Measurements from ENCODE around the gene NR4A3.
A peak's percentile ranks its signal among the peaks of the same experiment; 100 is the strongest.

The NR4A3 gene

DNA sequence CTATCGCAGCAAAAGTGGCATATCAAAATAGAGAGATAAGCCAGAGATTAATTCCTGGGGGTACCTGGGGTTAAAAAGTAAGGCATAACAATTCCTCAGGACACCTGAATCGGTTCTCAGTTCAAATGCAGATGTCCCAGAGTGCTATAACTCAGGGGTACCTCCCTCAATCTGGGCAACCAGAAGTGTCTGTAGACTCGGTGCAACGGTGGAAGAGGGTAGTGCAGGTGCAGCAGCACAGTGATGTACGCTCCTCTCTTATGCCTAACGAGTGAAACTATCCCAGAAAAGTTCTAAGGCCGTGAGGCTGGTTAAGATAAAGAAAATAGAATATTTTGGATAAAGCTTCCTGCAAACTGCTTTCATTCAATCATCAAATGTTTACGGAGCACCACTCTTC lies 7.9 kb upstream of the NR4A3 start:
- WGBS, 2 experiments = 81 to 83% methylated on average over 7 to 8 of the region's 8 CpGs

GRCh38 chr9:99814359-99814758 lies 7.3 kb upstream of the NR4A3 start:
- H3K27me3 ChIP-seq (ENCODE audit: control insufficient read depth, insufficient read depth, low read length, poor library complexity, severe bottlenecking) = no peaks in the 10 kb centered on the region
- H3K9me3 ChIP-seq (ENCODE audit: control insufficient read depth, low read length) = no peaks in the 10 kb centered on the region
- no peak overlapping the region for H3K4me3 ChIP-seq (ENCODE audit: insufficient read depth, low read depth, low read length)
- H3K27ac ChIP-seq (ENCODE audit: insufficient read depth, low read depth, low read length, poor library complexity, severe bottlenecking) = no peak overlapping the region
- H3K36me3 ChIP-seq (ENCODE audit: control insufficient read depth, insufficient read depth, low read length) = no peaks in the 10 kb centered on the region
- 92 to 100% methylated on average over 2 of the region's 2 CpGs for WGBS, 2 experiments
- H3K4me1 ChIP-seq (ENCODE audit: control insufficient read depth, insufficient read depth, low read length) = peaks cover 9% of the 10 kb centered on the region

More for the DNA sequence above, 7.9 kb upstream of the NR4A3 start:
- Histone ChIP-seq H3K4me1 (ENCODE audit: control insufficient read depth, insufficient read depth, low read length) (peaks cover 7% of the 10 kb centered on the region), H3K4me3 (ENCODE audit: insufficient read depth, low read depth, low read length) (no peak overlapping the region), H3K27ac (ENCODE audit: insufficient read depth, low read depth, low read length, poor library complexity, severe bottlenecking) (no peak overlapping the region), H3K36me3 (ENCODE audit: control insufficient read depth, insufficient read depth, low read length) (no peaks in the 10 kb centered on the region), H3K9me3 (ENCODE audit: control insufficient read depth, low read length) (no peaks in the 10 kb centered on the region), H3K27me3 (ENCODE audit: control insufficient read depth, insufficient read depth, low read length, poor library complexity, severe bottlenecking) (no peaks in the 10 kb centered on the region)

- no peak overlapping the region for H3K4me3 ChIP-seq (ENCODE audit: insufficient read depth, low read depth, low read length)
- H3K27me3 ChIP-seq (ENCODE audit: control insufficient read depth, insufficient read depth, low read length, poor library complexity, severe bottlenecking) = peaks cover 13% of the 10 kb centered on the region
- WGBS, 2 experiments = 81 to 96% methylated on average over 2 to 3 of the region's 3 CpGs
- no peaks in the 10 kb centered on the region for H3K36me3 ChIP-seq (ENCODE audit: control insufficient read depth, insufficient read depth, low read length)
- peaks cover 9% of the 10 kb centered on the region for H3K4me1 ChIP-seq (ENCODE audit: control insufficient read depth, insufficient read depth, low read length)
- no peaks in the 10 kb centered on the region for H3K9me3 ChIP-seq (ENCODE audit: control insufficient read depth, low read length)
- no peak overlapping the region for H3K27ac ChIP-seq (ENCODE audit: insufficient read depth, low read depth, low read length, poor library complexity, severe bottlenecking)
Observed at GRCh38 chr9:99816392-99816791, 5.3 kb upstream of the NR4A3 start.

GRCh38 chr9:99818500-99818899 lies 3.2 kb upstream of the NR4A3 start:
- H3K36me3 ChIP-seq (ENCODE audit: control insufficient read depth, insufficient read depth, low read length) = no peaks in the 10 kb centered on the region
- H3K27ac ChIP-seq (ENCODE audit: insufficient read depth, low read depth, low read length, poor library complexity, severe bottlenecking) = peak overlapping the region; percentile 96
- peaks cover 9% of the 10 kb centered on the region for H3K4me1 ChIP-seq (ENCODE audit: control insufficient read depth, insufficient read depth, low read length)
- peak overlapping the region; percentile 74 for H3K4me3 ChIP-seq (ENCODE audit: insufficient read depth, low read depth, low read length)
- 10 to 12% methylated on average over 4 of the region's 4 CpGs for WGBS, 2 experiments
- no peaks in the 10 kb centered on the region for H3K9me3 ChIP-seq (ENCODE audit: control insufficient read depth, low read length)
- H3K27me3 ChIP-seq (ENCODE audit: control insufficient read depth, insufficient read depth, low read length, poor library complexity, severe bottlenecking) = peaks cover 32% of the 10 kb centered on the region

- 0% methylated on average over 54 of the region's 54 CpGs for WGBS, 2 experiments
- H3K27me3 ChIP-seq (ENCODE audit: control insufficient read depth, insufficient read depth, low read length, poor library complexity, severe bottlenecking) = peaks cover 40% of the 10 kb centered on the region
- no peaks in the 10 kb centered on the region for H3K36me3 ChIP-seq (ENCODE audit: control insufficient read depth, insufficient read depth, low read length)
- H3K4me1 ChIP-seq (ENCODE audit: control insufficient read depth, insufficient read depth, low read length) = peaks cover 9% of the 10 kb centered on the region
- H3K9me3 ChIP-seq (ENCODE audit: control insufficient read depth, low read length) = no peaks in the 10 kb centered on the region
- H3K4me3 ChIP-seq (ENCODE audit: insufficient read depth, low read depth, low read length) = peak overlapping the region; percentile 74
- H3K27ac ChIP-seq (ENCODE audit: insufficient read depth, low read depth, low read length, poor library complexity, severe bottlenecking) = peak overlapping the region; percentile 96
Observed at GRCh38 chr9:99819123-99819855, 2.4 kb upstream of the NR4A3 start.

GRCh38 chr9:99819856-99820684 lies 1.6 kb upstream of the NR4A3 start:
- Histone ChIP-seq H3K4me3 (ENCODE audit: insufficient read depth, low read depth, low read length) (peak overlapping the region; percentile 74), H3K4me1 (ENCODE audit: control insufficient read depth, insufficient read depth, low read length) (peaks cover 9% of the 10 kb centered on the region), H3K9me3 (ENCODE audit: control insufficient read depth, low read length) (no peaks in the 10 kb centered on the region), H3K27me3 (ENCODE audit: control insufficient read depth, insufficient read depth, low read length, poor library complexity, severe bottlenecking) (peaks cover 48% of the 10 kb centered on the region), H3K27ac (ENCODE audit: insufficient read depth, low read depth, low read length, poor library complexity, severe bottlenecking) (peak overlapping the region; percentile 96), H3K36me3 (ENCODE audit: control insufficient read depth, insufficient read depth, low read length) (no peaks in the 10 kb centered on the region)
- WGBS, 2 experiments = 0% methylated on average over 80 to 81 of the region's 81 CpGs

DNA sequence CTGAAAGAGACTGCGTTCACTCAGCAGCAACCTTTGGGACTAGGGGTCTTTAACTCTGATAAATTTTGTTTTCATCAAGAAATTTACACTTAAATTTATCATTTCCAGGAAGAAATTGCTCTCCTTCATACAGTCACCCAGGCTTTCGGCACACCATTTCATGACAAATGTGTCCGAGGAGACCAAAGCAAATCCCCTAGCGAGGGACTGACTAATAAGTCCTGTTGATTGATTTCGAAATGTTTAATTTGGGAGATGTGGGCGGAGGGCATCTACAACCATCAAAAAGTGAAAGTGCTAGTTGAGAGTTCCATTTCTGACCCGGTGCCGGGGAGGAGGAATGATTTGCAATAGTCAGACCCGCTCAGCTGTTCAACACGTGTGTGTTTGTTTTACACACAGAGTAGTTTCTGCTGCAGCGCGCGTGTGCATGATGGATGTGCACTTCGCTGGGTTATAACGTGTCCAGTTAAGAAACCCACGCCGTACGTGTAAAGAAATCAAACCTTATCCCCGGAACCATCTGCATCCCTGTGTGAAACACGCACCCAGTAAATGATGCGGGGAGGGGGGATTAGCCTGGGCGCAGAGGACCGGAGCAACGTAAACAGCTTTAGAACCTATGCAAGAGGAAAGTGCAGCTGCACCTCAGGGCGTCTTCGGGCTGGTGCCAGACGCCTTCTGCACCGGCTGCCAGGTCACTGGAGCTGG lies 845 bp upstream of the NR4A3 start:
- H3K4me3 ChIP-seq (ENCODE audit: insufficient read depth, low read depth, low read length) = peak overlapping the region; percentile 64
- no peaks in the 10 kb centered on the region for H3K36me3 ChIP-seq (ENCODE audit: control insufficient read depth, insufficient read depth, low read length)
- peaks cover 56% of the 10 kb centered on the region for H3K27me3 ChIP-seq (ENCODE audit: control insufficient read depth, insufficient read depth, low read length, poor library complexity, severe bottlenecking)
- peaks cover 13% of the 10 kb centered on the region for H3K4me1 ChIP-seq (ENCODE audit: control insufficient read depth, insufficient read depth, low read length)
- no peak overlapping the region for H3K27ac ChIP-seq (ENCODE audit: insufficient read depth, low read depth, low read length, poor library complexity, severe bottlenecking)
- WGBS, 2 experiments = 1 to 2% methylated on average over 28 of the region's 28 CpGs
- no peaks in the 10 kb centered on the region for H3K9me3 ChIP-seq (ENCODE audit: control insufficient read depth, low read length)

DNA sequence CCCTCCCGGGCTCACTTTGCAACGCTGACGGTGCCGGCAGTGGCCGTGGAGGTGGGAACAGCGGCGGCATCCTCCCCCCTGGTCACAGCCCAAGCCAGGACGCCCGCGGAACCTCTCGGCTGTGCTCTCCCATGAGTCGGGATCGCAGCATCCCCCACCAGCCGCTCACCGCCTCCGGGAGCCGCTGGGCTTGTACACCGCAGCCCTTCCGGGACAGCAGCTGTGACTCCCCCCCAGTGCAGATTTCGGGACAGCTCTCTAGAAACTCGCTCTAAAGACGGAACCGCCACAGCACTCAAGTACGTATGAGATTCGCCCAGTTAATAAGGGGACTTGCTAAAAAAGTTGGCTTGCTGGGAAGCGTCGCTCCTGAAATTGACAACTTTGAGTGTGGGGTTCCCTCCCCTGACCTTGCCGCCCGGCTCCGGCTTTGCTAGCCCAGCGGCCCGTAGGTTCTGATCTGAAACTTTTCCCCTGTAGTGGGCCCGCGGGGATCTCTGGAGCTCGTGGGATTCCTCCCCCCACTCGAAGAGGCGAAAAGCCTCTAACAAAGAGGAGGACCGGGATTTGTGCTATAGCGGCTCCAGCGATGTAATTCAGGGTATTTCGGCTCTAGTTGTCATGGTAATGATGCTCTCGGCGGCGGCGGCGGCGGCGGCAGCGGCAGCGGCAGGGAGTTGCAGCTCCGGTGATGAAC lies 572 bp downstream of the NR4A3 start:
- H3K9me3 ChIP-seq (ENCODE audit: control insufficient read depth, low read length) = no peaks in the 10 kb centered on the region
- H3K4me1 ChIP-seq (ENCODE audit: control insufficient read depth, insufficient read depth, low read length) = peaks cover 15% of the 10 kb centered on the region
- peaks cover 70% of the 10 kb centered on the region for H3K27me3 ChIP-seq (ENCODE audit: control insufficient read depth, insufficient read depth, low read length, poor library complexity, severe bottlenecking)
- WGBS, 2 experiments = 0% methylated on average over 51 of the region's 51 CpGs
- peak overlapping the region; percentile 70 for H3K27ac ChIP-seq (ENCODE audit: insufficient read depth, low read depth, low read length, poor library complexity, severe bottlenecking)
- H3K36me3 ChIP-seq (ENCODE audit: control insufficient read depth, insufficient read depth, low read length) = no peaks in the 10 kb centered on the region
- peak overlapping the region; percentile 64 for H3K4me3 ChIP-seq (ENCODE audit: insufficient read depth, low read depth, low read length)

DNA sequence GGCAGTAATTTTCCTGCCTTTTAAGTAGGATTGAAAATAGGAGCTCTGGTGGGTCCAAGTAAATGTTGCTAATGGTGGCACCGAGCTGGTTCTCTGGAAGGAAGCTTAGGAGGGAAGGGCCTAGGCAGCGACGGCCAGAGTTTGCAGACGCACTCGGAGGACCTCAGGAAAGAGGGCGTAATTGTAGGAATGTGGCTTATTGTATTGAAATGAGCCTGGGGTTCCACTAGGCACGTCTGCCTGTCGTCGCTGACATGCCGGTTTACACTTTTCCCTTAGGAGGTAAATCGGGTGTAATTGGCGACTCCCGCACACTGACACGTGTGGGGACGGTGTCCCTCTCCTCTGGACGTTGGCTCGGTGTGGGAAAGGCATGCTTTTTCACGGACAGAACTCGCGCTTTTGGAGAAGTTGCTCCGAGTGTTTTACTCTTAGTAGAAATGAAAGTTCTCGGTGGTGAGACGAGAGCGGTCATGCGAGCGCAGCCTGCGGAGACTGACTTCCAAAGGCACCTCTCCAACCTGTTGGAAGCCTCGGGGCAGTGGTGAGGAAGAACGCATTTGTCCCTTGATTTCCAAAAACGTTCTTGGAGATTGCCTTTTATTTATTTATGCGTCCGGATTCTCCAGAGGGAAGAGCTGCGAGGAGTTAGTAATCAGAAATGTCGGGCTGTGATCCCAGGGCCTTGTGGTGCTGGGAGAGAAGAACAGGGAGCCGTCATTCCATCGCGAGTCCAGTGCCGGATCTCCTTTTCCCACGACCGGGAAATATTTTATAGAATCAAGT lies 1.3 kb downstream of the NR4A3 start:
- Histone ChIP-seq H3K4me3 (ENCODE audit: insufficient read depth, low read depth, low read length) (peak overlapping the region; percentile 64), H3K36me3 (ENCODE audit: control insufficient read depth, insufficient read depth, low read length) (no peaks in the 10 kb centered on the region), H3K27me3 (ENCODE audit: control insufficient read depth, insufficient read depth, low read length, poor library complexity, severe bottlenecking) (peaks cover 77% of the 10 kb centered on the region), H3K9me3 (ENCODE audit: control insufficient read depth, low read length) (no peaks in the 10 kb centered on the region), H3K27ac (ENCODE audit: insufficient read depth, low read depth, low read length, poor library complexity, severe bottlenecking) (no peak overlapping the region), H3K4me1 (ENCODE audit: control insufficient read depth, insufficient read depth, low read length) (peaks cover 15% of the 10 kb centered on the region)
- WGBS, 2 experiments = 1% methylated on average over 40 of the region's 40 CpGs
